ENCODE results near the gene EVI5. TPM values are rescaled to one million over a fixed set of nuclear protein-coding genes. Genes with fewer than 3 reads are reported as not detected.
A peak's percentile ranks its signal among the peaks of the same experiment; 100 is the strongest.

Gene EVI5
- total and polyA plus RNA-seq, 12 donors = 3.6 to 63.1 (median 45.2) TPM

GRCh38 chr1:92822879-92823278 lies 38.0 kb upstream of the EVI5 start:
- peak in 3 of 7 donors; percentile 20 to 61 (median 43) for DNase-seq
- Histone ChIP-seq H3K4me3 (no peak overlapping the region), H3K4me1 (replicated peaks in 1 of 2) (peaks cover 0 to 2% of the 10 kb centered on the region in 2 donors), H3K9me3 (replicated peaks in 1 of 3) (no peaks in the 10 kb centered on the region), H3K27ac (no peak overlapping the region), H3K27me3 (no peaks in the 10 kb centered on the region), H3K36me3 (replicated peaks in 1 of 2) (no peaks in the 10 kb centered on the region)
- WGBS, 4 donors = 78 to 89% (median 83%) methylated on average over 3 of the region's 3 CpGs
- intact Hi-C loops (cut with DNase I) = no loop called here
- TF ChIP-seq POLR2A (IDR thresholded peaks at IDR 0.05) (no peak), CTCF (IDR thresholded peaks at IDR 0.05) (no peak)

- no peak for TF ChIP-seq POLR2A (IDR thresholded peaks at IDR 0.05)
- no peak for TF ChIP-seq CTCF (IDR thresholded peaks at IDR 0.05)
- intact Hi-C loops (cut with DNase I) = no loop called here
- no peaks in the 10 kb centered on the region for H3K9me3 ChIP-seq (replicated peaks in 1 of 3)
- no peak for DNase-seq
- no peaks in the 10 kb centered on the region for H3K4me1 ChIP-seq (replicated peaks in 1 of 2)
- H3K27ac ChIP-seq = no peak overlapping the region
- no peaks in the 10 kb centered on the region for H3K27me3 ChIP-seq
- 90 to 93% (median 92%) methylated on average over 3 of the region's 3 CpGs for WGBS, 4 donors
- H3K4me3 ChIP-seq = no peak overlapping the region
- H3K36me3 ChIP-seq (replicated peaks in 1 of 2) = no peaks in the 10 kb centered on the region
Observed at GRCh38 chr1:92820551-92820950, 35.6 kb upstream of the EVI5 start.

- no peaks in the 10 kb centered on the region for H3K9me3 ChIP-seq (replicated peaks in 1 of 3)
- no peaks in the 10 kb centered on the region for H3K36me3 ChIP-seq (replicated peaks in 1 of 2)
- no peaks in the 10 kb centered on the region for H3K4me1 ChIP-seq (replicated peaks in 1 of 2)
- no peaks in the 10 kb centered on the region for H3K27me3 ChIP-seq
- H3K4me3 ChIP-seq = no peak overlapping the region
- no peak overlapping the region for H3K27ac ChIP-seq
- no peak for DNase-seq
- WGBS, 4 donors = 68 to 82% (median 70%) methylated on average over 3 of the region's 3 CpGs
- intact Hi-C loops (cut with DNase I) = no loop called here
- no peak for TF ChIP-seq CTCF (IDR thresholded peaks at IDR 0.05)
Observed at GRCh38 chr1:92820024-92820423, 35.1 kb upstream of the EVI5 start.

GRCh38 chr1:92817986-92818764 lies 33.3 kb upstream of the EVI5 start:
- 93 to 98% (median 96%) methylated on average over 3 of the region's 3 CpGs for WGBS, 4 donors
- Histone ChIP-seq H3K36me3 (replicated peaks in 1 of 2) (no peaks in the 10 kb centered on the region), H3K4me1 (replicated peaks in 1 of 2) (no peaks in the 10 kb centered on the region), H3K4me3 (no peak overlapping the region), H3K27me3 (no peaks in the 10 kb centered on the region), H3K27ac (no peak overlapping the region), H3K9me3 (replicated peaks in 1 of 3) (no peaks in the 10 kb centered on the region)
- peak in 3 of 7 donors; percentile 33 to 52 (median 40) for DNase-seq
- TF ChIP-seq CTCF (IDR thresholded peaks at IDR 0.05) (peak; percentile 52 to 84 (median 70)), POLR2A (IDR thresholded peaks at IDR 0.05) (no peak)
- intact Hi-C loops (cut with DNase I) = no loop called here

All from adrenal gland (tissue), 12 donors.